Mesendoderm (in vitro differentiated cells): ENCODE measurements around the gene C5orf47. TPM values are rescaled to one million over a fixed set of nuclear protein-coding genes. Genes with fewer than 3 reads are reported as not detected.

Source experiments
- DNase-seq: peaks from one replicate; pipeline ENCODE4 v3.0.0; 2013
- H2AK5ac ChIP-seq: 2 replicates; pipeline ENCODE4 v1.6.1; 2013; ENCODE audit warnings: low read length, inconsistent platforms
- H2BK120ac ChIP-seq: 2 replicates; pipeline ENCODE4 v1.6.1; 2013; ENCODE audit warnings: low read depth, mild to moderate bottlenecking, low read length, moderate library complexity, mixed read lengths
- H2BK15ac ChIP-seq: replicated peaks from 2 replicates; pipeline ENCODE4 v1.6.1; 2013; ENCODE audit warnings: low read depth, mild to moderate bottlenecking, moderate library complexity
- H2BK5ac ChIP-seq: 2 replicates; pipeline ENCODE4 v1.6.1; 2013; ENCODE audit warnings: low read length, inconsistent platforms
- H3K18ac ChIP-seq: 2 replicates; pipeline ENCODE4 v1.6.1; 2013; ENCODE audit warnings: mild to moderate bottlenecking, low read length, mixed read lengths
- H3K23ac ChIP-seq: one replicate; pipeline ENCODE4 v1.6.1; 2013; ENCODE audit warnings: low read length
- H3K27ac ChIP-seq: 2 replicates; pipeline ENCODE4 v1.5.1; 2013; ENCODE audit warnings: low read depth, mild to moderate bottlenecking, inconsistent platforms, low read length, moderate library complexity
- H3K27me3 ChIP-seq: 2 replicates; pipeline ENCODE4 v1.6.1; 2013; ENCODE audit warnings: low read length, control low read depth, mild to moderate bottlenecking, inconsistent platforms; ENCODE audit not compliant: insufficient read depth, poor library complexity
- H3K36me3 ChIP-seq: 2 replicates; pipeline ENCODE4 v1.6.1; 2013; ENCODE audit warnings: low read length, inconsistent platforms; ENCODE audit not compliant: control insufficient read depth, insufficient read depth
- H3K4ac ChIP-seq: one replicate; pipeline ENCODE4 v1.6.1; 2013; ENCODE audit warnings: low read depth, mild to moderate bottlenecking, low read length, moderate library complexity
- H3K4me1 ChIP-seq: 2 replicates; pipeline ENCODE4 v1.6.1; 2013; ENCODE audit warnings: low read depth, low read length, inconsistent platforms; ENCODE audit not compliant: control insufficient read depth
- H3K4me2 ChIP-seq: 2 replicates; pipeline ENCODE4 v1.6.1; 2013; ENCODE audit warnings: low read length
- H3K4me3 ChIP-seq: 2 replicates; pipeline ENCODE4 v1.5.1; 2013; ENCODE audit warnings: mild to moderate bottlenecking, low read length
- H3K56ac ChIP-seq: one replicate; pipeline ENCODE4 v1.6.1; 2013; ENCODE audit warnings: low read length
- H3K79me1 ChIP-seq: 2 replicates; pipeline ENCODE4 v1.6.1; 2013; ENCODE audit warnings: low read length, inconsistent platforms
- H3K79me2 ChIP-seq: 2 replicates; pipeline ENCODE4 v1.6.1; 2013; ENCODE audit warnings: mild to moderate bottlenecking, low read length; ENCODE audit not compliant: control insufficient read depth, insufficient read depth
- H3K9ac ChIP-seq: 2 replicates; pipeline ENCODE4 v1.6.1; 2013; ENCODE audit warnings: low read length, inconsistent platforms
- H4K5ac ChIP-seq: one replicate; pipeline ENCODE4 v1.6.1; 2013; ENCODE audit warnings: low read length
- H4K8ac ChIP-seq: one replicate; pipeline ENCODE4 v1.6.1; 2013; ENCODE audit warnings: low read depth, mild to moderate bottlenecking, control low read depth, low read length, moderate library complexity
- WGBS: extraction: QIAGEN DNeasy Blood & Tissue Kit; methylation state at CpG from one replicate; pipeline ENCODE4 v1.1.7; 2013; ENCODE audit warnings: low lambda C conversion rate, missing lambda C conversion rate; ENCODE audit not compliant: insufficient coverage; ENCODE audit errors: extremely low coverage; 5-methylcytosine and 5-hydroxymethylcytosine counted together
- polyA plus RNA-seq, 2 experiments: library from polyadenylated mRNA; stranded (reverse); fragments of 200-250 nt; gene quantifications; one replicate each; pipeline ENCODE4 v1.2.3, GENCODE V29; 2013

The C5orf47 gene
- 0.11 TPM for polyA plus RNA-seq (2013, experiment 1 of 2)
- 0.22 TPM for polyA plus RNA-seq (2013, experiment 2 of 2)

- no peak for DNase-seq
- no CpG with 5 or more reads among the region's 51 CpGs for WGBS
- Histone ChIP-seq H3K79me2 (no peaks in the 10 kb centered on the region), H2BK5ac (no peak within 1 kb of the TSS), H3K18ac (no peak within 1 kb of the TSS), H2AK5ac (no peak within 1 kb of the TSS), H3K4me1 (no peaks in the 10 kb centered on the region), H3K9ac (no peak within 1 kb of the TSS), H2BK120ac (no peak within 1 kb of the TSS), H3K36me3 (no peaks in the 10 kb centered on the region), H3K4me2 (no peak within 1 kb of the TSS), H3K4me3 (no peak within 1 kb of the TSS), H4K8ac (no peak within 1 kb of the TSS), H4K5ac (no peak within 1 kb of the TSS), H3K27me3 (no peaks in the 10 kb centered on the region), H3K56ac (no peak within 1 kb of the TSS), H3K27ac (no peak within 1 kb of the TSS), H3K4ac (no peak within 1 kb of the TSS), H3K79me1 (no peaks in the 10 kb centered on the region), H3K23ac (no peak within 1 kb of the TSS), H2BK15ac (no peak within 1 kb of the TSS)
These were observed at the start of gene C5orf47 for GRCh38 chr5:173988554-173989431. C5orf47 (plus strand) TSS chr5:173989170; CDS start chr5:173989264, 94 bp downstream.

- no peak overlapping the region for H3K23ac ChIP-seq
- H2AK5ac ChIP-seq = no peak overlapping the region
- H3K79me1 ChIP-seq = no peaks in the 10 kb centered on the region
- H3K27me3 ChIP-seq = no peaks in the 10 kb centered on the region
- H2BK15ac ChIP-seq = no peak overlapping the region
- no peaks in the 10 kb centered on the region for H3K4me1 ChIP-seq
- H2BK120ac ChIP-seq = no peak overlapping the region
- no peak overlapping the region for H3K18ac ChIP-seq
- H3K79me2 ChIP-seq = no peaks in the 10 kb centered on the region
- no peak overlapping the region for H4K8ac ChIP-seq
- no peak overlapping the region for H3K27ac ChIP-seq
- no peak overlapping the region for H4K5ac ChIP-seq
- no peak overlapping the region for H3K9ac ChIP-seq
- WGBS = no CpG with 5 or more reads among the region's 2 CpGs
- H3K4me3 ChIP-seq = no peak overlapping the region
- H3K36me3 ChIP-seq = no peaks in the 10 kb centered on the region
- H2BK5ac ChIP-seq = no peak overlapping the region
- DNase-seq = no peak
- H3K56ac ChIP-seq = no peak overlapping the region
- H3K4me2 ChIP-seq = no peak overlapping the region
- H3K4ac ChIP-seq = no peak overlapping the region
These were observed 48.7 kb upstream of the C5orf47 start for GRCh38 chr5:173940269-173940668.

DNA sequence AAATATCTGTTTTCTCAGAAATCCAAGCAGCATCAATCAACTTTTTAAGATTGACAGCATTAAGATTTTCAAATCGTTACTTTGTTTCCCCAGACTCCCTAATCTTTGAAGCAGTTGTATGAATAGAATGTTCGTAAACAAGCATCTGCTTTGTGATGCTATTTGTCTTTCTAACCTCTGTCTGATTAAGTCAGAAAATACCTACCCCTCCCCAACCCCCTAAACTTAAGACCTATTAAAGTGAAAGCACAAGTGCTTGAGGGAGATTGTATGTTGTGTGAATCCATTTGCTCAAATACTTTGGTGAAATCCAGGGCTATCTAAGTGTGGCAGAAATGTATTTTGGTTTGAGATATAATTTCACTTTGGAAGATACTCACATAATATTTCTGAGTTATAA lies 47.9 kb upstream of the C5orf47 start:
- no peak overlapping the region for H2AK5ac ChIP-seq
- H3K79me2 ChIP-seq = no peaks in the 10 kb centered on the region
- H3K4ac ChIP-seq = no peak overlapping the region
- H3K9ac ChIP-seq = no peak overlapping the region
- H4K8ac ChIP-seq = no peak overlapping the region
- no peak overlapping the region for H3K27ac ChIP-seq
- H3K23ac ChIP-seq = no peak overlapping the region
- no peak overlapping the region for H2BK15ac ChIP-seq
- no peaks in the 10 kb centered on the region for H3K36me3 ChIP-seq
- no peaks in the 10 kb centered on the region for H3K4me1 ChIP-seq
- H4K5ac ChIP-seq = no peak overlapping the region
- no peak overlapping the region for H3K4me2 ChIP-seq
- no peak overlapping the region for H2BK5ac ChIP-seq
- no peak overlapping the region for H3K4me3 ChIP-seq
- no peaks in the 10 kb centered on the region for H3K79me1 ChIP-seq
- H3K18ac ChIP-seq = no peak overlapping the region
- no peak overlapping the region for H2BK120ac ChIP-seq
- no peaks in the 10 kb centered on the region for H3K27me3 ChIP-seq
- H3K56ac ChIP-seq = no peak overlapping the region
- no CpG with 5 or more reads among the region's 2 CpGs for WGBS
- no peak for DNase-seq

DNA sequence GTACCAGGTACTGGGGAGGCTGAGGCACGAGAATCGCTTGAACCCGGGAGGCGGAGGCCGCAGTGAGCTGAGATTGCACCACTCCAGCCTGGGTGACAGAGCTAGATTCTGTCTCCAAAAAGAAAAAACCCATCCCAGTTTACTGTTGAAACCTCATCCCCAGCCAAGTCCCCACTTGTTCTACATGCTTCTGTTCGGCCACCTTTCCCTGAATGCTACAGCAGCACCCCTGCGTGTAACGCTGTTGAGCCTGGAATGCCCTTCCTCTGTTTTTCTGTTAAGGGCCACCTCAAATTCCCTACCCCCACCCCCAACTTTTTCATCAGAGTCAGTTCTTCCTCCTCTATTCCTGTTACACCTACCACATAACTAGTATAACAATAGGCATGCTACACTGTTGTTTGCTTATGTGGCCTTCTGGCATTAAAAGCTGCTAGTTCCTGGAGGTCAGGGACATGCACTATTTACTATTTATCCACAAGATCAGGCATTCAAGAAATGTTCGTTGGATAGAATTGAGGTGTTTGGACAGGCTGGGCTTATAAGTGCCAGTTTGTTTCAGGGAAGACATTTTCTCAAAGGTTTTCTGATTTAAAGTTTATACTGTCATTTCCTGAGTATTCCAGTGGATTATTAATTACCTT lies 47.1 kb upstream of the C5orf47 start:
- Histone ChIP-seq H3K27me3 (no peaks in the 10 kb centered on the region), H3K4me1 (no peaks in the 10 kb centered on the region), H3K79me1 (no peaks in the 10 kb centered on the region), H3K56ac (peak overlapping the region; percentile 59), H3K79me2 (no peaks in the 10 kb centered on the region), H3K23ac (no peak overlapping the region), H3K4ac (no peak overlapping the region), H2AK5ac (no peak overlapping the region), H3K27ac (no peak overlapping the region), H2BK5ac (no peak overlapping the region), H3K4me3 (no peak overlapping the region), H4K5ac (no peak overlapping the region), H3K9ac (no peak overlapping the region), H2BK15ac (no peak overlapping the region), H3K36me3 (no peaks in the 10 kb centered on the region), H2BK120ac (no peak overlapping the region), H4K8ac (no peak overlapping the region), H3K4me2 (no peak overlapping the region), H3K18ac (peak overlapping the region; percentile 44)
- DNase-seq = no peak
- WGBS = no CpG with 5 or more reads among the region's 9 CpGs

DNA sequence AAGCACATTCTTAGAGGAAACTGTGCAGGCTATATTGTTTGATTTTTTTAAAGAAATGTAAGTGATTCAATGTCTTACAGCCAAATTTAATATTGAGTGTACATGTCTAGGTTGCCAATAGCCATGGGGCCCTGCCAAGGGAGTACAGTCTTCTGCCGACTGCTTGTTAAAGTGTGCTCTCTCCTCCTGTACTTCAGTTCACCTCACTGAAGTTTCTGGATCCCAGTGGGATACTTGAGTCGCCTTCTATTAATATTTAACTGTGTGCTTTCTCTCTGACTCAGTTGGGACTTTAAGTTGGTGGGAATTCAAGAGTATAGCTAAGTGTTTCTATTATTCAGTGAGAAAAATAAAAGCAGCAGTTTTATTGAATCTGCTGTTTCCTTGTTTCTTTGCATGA lies 44.5 kb upstream of the C5orf47 start:
- no peak for DNase-seq
- no peaks in the 10 kb centered on the region for H3K79me1 ChIP-seq

More for the DNA sequence above, 44.5 kb upstream of the C5orf47 start:
- H2BK15ac ChIP-seq = no peak overlapping the region
- no peaks in the 10 kb centered on the region for H3K27me3 ChIP-seq
- no peak overlapping the region for H3K27ac ChIP-seq
- H3K4ac ChIP-seq = no peak overlapping the region
- no peak overlapping the region for H2AK5ac ChIP-seq
- H3K4me3 ChIP-seq = no peak overlapping the region
- no peaks in the 10 kb centered on the region for H3K79me2 ChIP-seq
- H2BK5ac ChIP-seq = no peak overlapping the region
- H3K18ac ChIP-seq = no peak overlapping the region
- H4K8ac ChIP-seq = no peak overlapping the region
- H3K4me2 ChIP-seq = no peak overlapping the region
- H2BK120ac ChIP-seq = no peak overlapping the region
- no CpG with 5 or more reads among the region's 2 CpGs for WGBS
- no peak overlapping the region for H4K5ac ChIP-seq
- H3K56ac ChIP-seq = no peak overlapping the region
- H3K36me3 ChIP-seq = no peaks in the 10 kb centered on the region
- H3K23ac ChIP-seq = no peak overlapping the region
- no peak overlapping the region for H3K9ac ChIP-seq
- H3K4me1 ChIP-seq = no peaks in the 10 kb centered on the region
